ENCODE data around the gene ZNF217. TPM values are rescaled to one million over a fixed set of nuclear protein-coding genes. Genes with fewer than 3 reads are reported as not detected.
"Not testable (repeated sequence)": the region's sequence is repeated elsewhere in the genome, so short reads cannot be mapped to it uniquely, and the experiment has no call there.

ZNF217 gene
- total RNA-seq, 1 experiment from 2014 or later = 42.9 TPM

- peaks cover 34% of the 10 kb centered on the region for H3K4me1 Mint-ChIP-seq (ENCODE audit: insufficient read depth, unreplicated experiment)
- intact Hi-C loops (cut with micrococcal nuclease); BruUV-seq (replicated peaks); DNase-seq (ENCODE audit: unreplicated experiment); H3K9me3 Mint-ChIP-seq (ENCODE audit: unreplicated experiment); H3K4me3 Mint-ChIP-seq (ENCODE audit: unreplicated experiment); H3K27me3 Mint-ChIP-seq (ENCODE audit: insufficient read depth, unreplicated experiment): not testable (repeated sequence)
- H3K36me3 Mint-ChIP-seq (ENCODE audit: insufficient read depth, unreplicated experiment) = peaks cover 49% of the 10 kb centered on the region
- H3K27ac Mint-ChIP-seq (ENCODE audit: low read depth, unreplicated experiment) = peak overlapping the region; percentile 35
- ChIA-PET CTCF (interaction anchor here (0.6 to 0.8 kb wide), 2 partner anchors 330 to 1045 kb away, joined by 3 read pairs; no protein-coding TSS in a partner anchor), POLR2A (interaction anchor here (1.3 to 13.8 kb wide), 2 partner anchors 9 to 38 kb away, joined by 10 to 350 read pairs; partner anchors contain the start of gene ZNF217)
Observed at GRCh38 chr20:53585004-53585569, 8.6 kb downstream of the ZNF217 start.

- POLR2A ChIA-PET = interaction anchor here (1.3 to 13.8 kb wide), 2 partner anchors 10 to 38 kb away, joined by 10 to 350 read pairs; partner anchors contain the start of gene ZNF217
- H3K4me3 Mint-ChIP-seq (ENCODE audit: unreplicated experiment); BruUV-seq (replicated peaks); H3K9me3 Mint-ChIP-seq (ENCODE audit: unreplicated experiment); DNase-seq (ENCODE audit: unreplicated experiment); H3K27ac Mint-ChIP-seq (ENCODE audit: low read depth, unreplicated experiment); intact Hi-C loops (cut with micrococcal nuclease); H3K27me3 Mint-ChIP-seq (ENCODE audit: insufficient read depth, unreplicated experiment): not testable (repeated sequence)
- CTCF ChIA-PET = interaction anchor here (0.8 kb wide), 1 partner anchor 331 kb away, joined by 3 read pairs; no protein-coding TSS in a partner anchor
- Mint-ChIP-seq H3K4me1 (ENCODE audit: insufficient read depth, unreplicated experiment) (peaks cover 40% of the 10 kb centered on the region), H3K36me3 (ENCODE audit: insufficient read depth, unreplicated experiment) (peaks cover 54% of the 10 kb centered on the region)
Observed at GRCh38 chr20:53584550-53584913, 9.1 kb downstream of the ZNF217 start.

GRCh38 chr20:53583660-53584549 lies 9.7 kb downstream of the ZNF217 start:
- Mint-ChIP-seq H3K36me3 (ENCODE audit: insufficient read depth, unreplicated experiment) (peaks cover 60% of the 10 kb centered on the region), H3K4me3 (ENCODE audit: unreplicated experiment) (peak overlapping the region; percentile 29), H3K27ac (ENCODE audit: low read depth, unreplicated experiment) (peak overlapping the region; percentile 75), H3K4me1 (ENCODE audit: insufficient read depth, unreplicated experiment) (peaks cover 42% of the 10 kb centered on the region)
- BruUV-seq (replicated peaks); H3K27me3 Mint-ChIP-seq (ENCODE audit: insufficient read depth, unreplicated experiment); intact Hi-C loops (cut with micrococcal nuclease); H3K9me3 Mint-ChIP-seq (ENCODE audit: unreplicated experiment): not testable (repeated sequence)
- CTCF ChIA-PET = interaction anchor here (1.0 to 9.0 kb wide), 6 partner anchors 8 to 475 kb away, joined by 3 to 163 read pairs (median 4); no protein-coding TSS in a partner anchor
- POLR2A ChIA-PET = interaction anchor here (0.5 to 8.0 kb wide), 21 partner anchors 8 to 496 kb away, joined by 3 to 107 read pairs (median 9); partner anchors contain the start of gene ZNF217
- peak; percentile 45 for DNase-seq (ENCODE audit: unreplicated experiment)

- Mint-ChIP-seq H3K9me3 (ENCODE audit: unreplicated experiment) (no peaks in the 10 kb centered on the region), H3K4me3 (ENCODE audit: unreplicated experiment) (peak overlapping the region; percentile 54), H3K36me3 (ENCODE audit: insufficient read depth, unreplicated experiment) (peaks cover 68% of the 10 kb centered on the region), H3K27ac (ENCODE audit: low read depth, unreplicated experiment) (peak overlapping the region; percentile 75), H3K27me3 (ENCODE audit: insufficient read depth, unreplicated experiment) (no peaks in the 10 kb centered on the region), H3K4me1 (ENCODE audit: insufficient read depth, unreplicated experiment) (peaks cover 35% of the 10 kb centered on the region)
- TSS peak; percentile 17 for BruUV-seq (replicated peaks)
- no peak for TF ChIP-seq CTCF (IDR thresholded peaks at IDR 0.05; ENCODE audit: unreplicated experiment)
- peak; percentile 98 for DNase-seq (ENCODE audit: unreplicated experiment)
- ChIA-PET CTCF (interaction anchor here (0.5 to 9.0 kb wide), 22 partner anchors 9 to 542 kb away, joined by 3 to 163 read pairs (median 4); partner anchors contain the start of gene ZNF217), POLR2A (interaction anchor here (0.5 to 8.0 kb wide), 35 partner anchors 9 to 1593 kb away, joined by 3 to 107 read pairs (median 5); partner anchors contain the start of genes PFDN4 and ZNF217)
- intact Hi-C loops (cut with micrococcal nuclease) = no loop called here
Observed at GRCh38 chr20:53582574-53583351, 10.9 kb downstream of the ZNF217 start.

GRCh38 chr20:53582251-53582570 lies 11.4 kb downstream of the ZNF217 start:
- BruUV-seq (replicated peaks) = no TSS peak
- H3K4me3 Mint-ChIP-seq (ENCODE audit: unreplicated experiment) = peak overlapping the region; percentile 54
- peak overlapping the region; percentile 75 for H3K27ac Mint-ChIP-seq (ENCODE audit: low read depth, unreplicated experiment)
- no peak for DNase-seq (ENCODE audit: unreplicated experiment)
- no peaks in the 10 kb centered on the region for H3K9me3 Mint-ChIP-seq (ENCODE audit: unreplicated experiment)
- TF ChIP-seq CTCF (IDR thresholded peaks at IDR 0.05; ENCODE audit: unreplicated experiment) = no peak
- POLR2A ChIA-PET = interaction anchor here (0.6 to 8.0 kb wide), 26 partner anchors 10 to 626 kb away, joined by 3 to 107 read pairs (median 8); partner anchors contain the start of genes PFDN4 and ZNF217
- CTCF ChIA-PET = interaction anchor here (0.6 to 9.0 kb wide), 13 partner anchors 12 to 523 kb away, joined by 3 to 163 read pairs (median 4); partner anchors contain the start of gene ZNF217
- H3K27me3 Mint-ChIP-seq (ENCODE audit: insufficient read depth, unreplicated experiment) = no peaks in the 10 kb centered on the region
- H3K4me1 Mint-ChIP-seq (ENCODE audit: insufficient read depth, unreplicated experiment) = peaks cover 35% of the 10 kb centered on the region
- intact Hi-C loops (cut with micrococcal nuclease) = no loop called here
- H3K36me3 Mint-ChIP-seq (ENCODE audit: insufficient read depth, unreplicated experiment) = peaks cover 73% of the 10 kb centered on the region
